MV-4-11 (cell line): Measurements from ENCODE around the gene MOCOS.

ENCODE experiments used
- DNase-seq: peaks from one replicate; lab custom pipeline; 2025; lab: John Stamatoyannopoulos, UW

The MOCOS gene

DNA sequence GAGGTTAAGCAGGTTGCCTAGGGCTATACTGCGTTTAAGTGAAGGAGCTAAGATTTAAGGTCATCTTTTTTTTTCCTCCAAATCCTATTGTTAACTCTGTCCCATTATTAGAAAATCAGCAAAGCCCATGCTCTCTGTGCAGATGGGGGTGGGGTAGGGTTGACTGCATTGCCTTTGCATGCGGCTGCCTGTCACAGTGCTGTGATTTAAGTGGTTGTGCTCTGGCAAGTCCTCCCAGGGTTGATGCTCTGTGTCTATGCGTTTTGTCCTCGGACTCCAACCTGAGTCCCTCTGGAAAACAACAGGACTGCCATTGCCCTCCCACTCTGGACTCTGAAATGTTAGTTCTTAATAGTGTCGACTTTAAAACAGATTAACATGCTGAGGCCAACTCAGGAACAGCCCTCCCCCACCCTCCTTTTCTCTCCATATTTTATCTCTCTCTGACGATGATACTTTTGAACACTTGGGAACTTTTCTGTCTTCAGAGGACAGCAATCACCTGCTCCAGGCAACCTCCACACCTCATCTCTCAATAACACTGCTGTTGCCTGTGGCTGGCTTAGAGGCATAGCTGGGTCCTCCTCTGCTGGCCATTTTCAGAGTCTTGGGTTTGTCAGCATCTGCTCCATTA lies 116.0 kb downstream of the MOCOS start:
- DNase-seq, result no peak

DNA sequence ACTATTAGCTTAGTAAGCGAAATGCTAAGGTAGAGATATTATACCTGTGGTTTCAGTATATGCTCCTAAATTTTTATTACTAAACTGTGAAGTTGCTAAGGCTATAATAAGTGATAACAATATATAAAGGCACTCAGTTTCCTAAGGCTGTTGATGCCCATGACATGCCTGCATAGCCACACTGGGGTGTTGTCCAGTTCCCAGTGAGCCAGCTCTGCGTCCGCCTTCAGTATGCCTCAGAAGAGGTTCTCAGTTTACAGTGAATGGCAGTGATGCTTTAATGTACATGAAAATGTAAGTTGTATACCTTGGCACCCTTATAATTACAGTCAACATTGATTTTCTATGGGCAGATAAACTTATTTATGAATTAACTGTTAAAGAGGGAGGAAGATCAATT lies 117.4 kb downstream of the MOCOS start:
- DNase-seq, result no peak

DNA sequence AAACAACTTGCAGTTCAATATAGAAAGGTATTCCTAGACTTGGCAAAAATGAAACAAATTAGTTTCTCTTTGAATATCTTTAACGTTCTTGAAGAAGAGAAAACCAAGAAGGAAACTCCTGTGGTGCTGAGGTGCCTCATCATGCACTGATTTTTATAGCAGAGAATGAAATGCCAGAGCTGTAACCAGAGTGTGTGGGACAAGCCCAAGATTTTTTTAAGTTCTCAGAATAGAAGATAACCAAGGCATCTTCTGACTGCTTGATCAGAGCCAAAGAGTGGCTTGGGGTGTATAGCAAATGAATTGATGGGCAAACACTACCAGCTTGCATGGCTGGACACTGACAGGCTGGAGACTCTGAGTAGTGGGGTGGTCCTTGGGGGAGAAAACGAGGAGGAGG lies 118.1 kb downstream of the MOCOS start:
- no peak for DNase-seq

DNA sequence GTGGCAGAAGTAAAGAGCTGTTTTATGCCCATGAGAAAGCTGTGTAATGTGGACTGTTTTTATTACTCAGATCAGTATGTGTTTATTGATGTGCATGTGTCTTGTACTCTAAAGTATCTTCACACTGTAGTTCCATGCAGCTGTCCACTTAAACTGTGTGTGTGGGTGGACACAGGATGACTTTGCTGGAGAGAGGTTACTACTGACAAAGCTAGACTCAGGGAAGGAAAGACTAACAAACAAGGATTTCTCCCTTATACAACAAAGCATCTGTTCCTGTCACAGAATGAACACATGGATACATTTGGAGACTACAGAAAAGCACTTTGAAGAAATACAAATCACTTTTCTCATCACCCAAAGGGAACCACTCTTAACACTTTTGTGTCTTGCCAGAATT lies 120.2 kb downstream of the MOCOS start:
- DNase-seq, result no peak

DNA sequence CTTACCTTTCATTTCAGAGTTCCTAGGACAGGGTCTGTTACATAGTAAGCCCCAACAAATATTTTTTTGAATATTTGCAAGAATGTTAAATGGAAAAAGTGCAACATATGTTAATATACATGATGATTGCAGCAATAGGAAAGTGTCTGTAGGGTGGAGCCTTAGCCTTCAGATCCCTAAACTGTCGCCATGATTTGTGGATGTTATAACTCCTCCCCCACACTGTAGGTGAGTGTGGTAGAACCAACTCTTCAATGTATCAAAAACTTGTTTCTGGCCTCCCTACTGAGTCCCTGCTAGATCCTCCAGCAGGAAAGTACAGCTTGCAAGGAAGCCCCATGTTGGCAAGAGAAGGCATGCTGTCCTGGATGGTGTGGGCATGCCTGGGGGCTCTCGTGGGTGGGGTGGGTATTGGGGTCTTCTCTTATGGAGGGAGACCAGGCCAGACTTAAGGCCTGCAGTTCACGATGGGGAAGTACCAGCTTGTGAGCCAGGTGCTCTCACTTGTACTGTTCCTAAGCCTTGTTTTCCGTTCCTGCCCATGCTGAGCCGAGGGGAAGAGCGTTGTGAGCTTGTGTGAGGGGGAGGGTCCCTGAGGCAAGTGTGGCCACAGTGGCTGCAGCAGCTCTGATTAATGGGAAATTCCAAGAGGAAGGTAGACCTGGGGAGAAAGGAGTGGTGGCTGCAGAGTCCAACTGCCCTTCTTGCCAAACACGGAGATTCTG lies 121.6 kb downstream of the MOCOS start:
- DNase-seq, result no peak

DNA sequence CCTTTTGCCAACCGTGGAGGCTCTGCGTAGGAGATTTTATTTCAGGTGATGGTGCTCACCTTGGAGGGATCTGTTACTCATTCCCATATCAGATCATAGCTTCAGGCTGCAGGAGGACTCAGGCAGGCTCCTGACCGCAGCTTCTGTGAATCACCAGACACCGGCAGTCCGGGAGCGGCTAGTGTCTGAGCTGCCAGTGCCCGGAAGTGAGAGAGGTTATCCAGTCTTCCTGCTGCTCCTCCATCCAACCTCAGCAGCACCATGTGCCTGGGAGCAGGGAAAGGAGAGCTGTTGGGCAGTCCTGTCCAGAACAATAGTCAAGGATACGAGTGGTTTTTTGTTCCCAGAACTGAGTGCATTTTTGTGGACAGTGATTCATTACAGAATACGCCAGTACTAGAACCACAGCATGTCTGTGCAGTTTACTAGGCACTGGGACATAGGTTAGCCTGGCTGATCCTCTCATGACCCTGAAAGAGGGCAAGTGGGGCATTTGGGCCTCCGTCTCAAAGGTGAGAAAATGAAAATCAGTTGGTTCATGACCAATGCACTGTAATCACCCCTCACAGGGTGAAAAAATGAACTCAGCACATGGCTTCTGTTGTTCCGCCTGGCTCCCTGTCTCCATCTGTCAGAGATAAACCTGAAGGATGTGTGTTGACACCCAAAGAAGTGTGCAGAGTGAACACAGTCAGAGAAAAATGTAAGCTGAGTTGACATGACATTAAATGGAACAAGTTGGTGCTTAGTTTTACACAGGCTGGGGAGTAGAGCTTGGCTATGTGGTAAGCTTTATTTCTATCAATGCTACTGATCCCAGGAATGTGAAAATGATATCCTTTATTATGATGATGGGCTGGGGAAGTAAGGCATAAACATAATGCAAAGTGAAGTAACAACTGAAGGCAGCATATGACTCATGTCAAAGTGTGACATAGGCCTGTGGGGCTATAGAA lies 122.4 kb downstream of the MOCOS start:
- no peak for DNase-seq

DNA sequence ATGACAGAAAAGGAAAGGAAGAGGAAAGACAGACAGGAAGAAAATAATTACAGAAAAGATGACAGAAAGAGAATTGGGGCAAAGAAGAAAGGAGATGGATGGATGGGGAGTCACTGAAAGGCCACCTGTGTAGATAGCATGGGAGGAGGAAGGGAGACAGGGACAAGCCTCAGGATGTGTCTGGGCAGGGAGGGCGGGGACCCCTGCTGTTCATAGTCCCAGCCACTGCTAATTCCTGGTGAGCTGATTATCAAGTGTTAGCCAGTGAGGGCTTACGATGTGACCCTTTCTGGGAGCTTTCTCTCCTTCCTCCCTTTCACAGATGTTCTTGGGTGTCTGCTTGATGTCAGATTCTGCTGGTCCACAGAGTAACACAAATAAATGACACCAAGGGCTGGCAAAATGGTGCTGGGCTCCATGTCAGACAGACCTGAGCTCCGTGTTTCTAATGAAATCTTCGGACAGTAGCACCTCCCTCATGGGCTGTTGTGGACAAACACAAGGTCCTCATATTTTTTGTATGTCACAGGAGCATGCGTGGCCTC lies 123.8 kb downstream of the MOCOS start:
- no peak for DNase-seq

DNA sequence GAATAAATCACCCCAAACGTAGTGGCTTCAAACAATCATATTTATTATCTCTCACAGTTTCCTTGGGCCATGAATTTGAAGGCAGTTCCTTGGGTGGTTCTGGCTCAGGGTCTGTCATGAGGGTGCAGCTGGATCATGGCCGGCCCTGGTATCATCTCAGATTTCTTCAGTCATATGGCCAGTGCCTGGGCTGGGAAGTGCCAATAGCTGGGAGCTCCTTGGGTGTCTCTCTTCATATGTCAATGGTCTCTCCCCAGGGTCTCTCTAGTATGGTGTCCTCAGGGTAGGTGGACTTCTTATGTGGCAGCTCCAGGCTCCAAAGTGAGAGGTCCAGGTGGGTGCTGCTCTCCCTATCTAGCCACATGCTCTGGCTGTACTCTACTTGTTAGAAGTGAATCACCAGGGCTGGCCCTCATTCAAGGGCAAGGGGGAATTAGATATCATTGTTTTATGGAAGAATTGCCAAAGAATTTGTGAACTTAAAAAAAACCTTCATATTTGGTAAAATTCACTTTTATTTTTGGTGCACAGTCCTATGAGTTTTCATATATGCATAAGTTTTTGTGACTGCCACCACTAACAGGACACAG lies 125.6 kb downstream of the MOCOS start:
- DNase-seq, result no peak

DNA sequence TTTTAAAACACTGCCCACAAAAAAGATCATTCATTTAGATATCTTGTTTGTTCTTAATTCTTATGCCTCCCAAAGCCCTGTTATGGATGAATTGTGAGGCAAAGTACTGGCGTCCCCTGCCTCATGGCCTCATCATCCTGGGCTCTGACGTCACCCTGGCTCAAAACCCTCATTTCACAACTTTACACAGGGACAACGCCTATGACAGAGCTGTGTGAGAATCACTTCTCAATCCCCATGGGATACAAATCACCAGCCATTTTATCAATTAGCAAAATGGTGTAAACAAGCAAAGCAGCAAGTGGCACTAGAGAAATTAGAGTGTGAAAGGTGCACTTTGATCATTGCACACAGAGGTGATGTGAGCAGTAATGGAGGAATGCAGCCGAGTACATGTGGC lies 126.8 kb downstream of the MOCOS start:
- no peak for DNase-seq

DNA sequence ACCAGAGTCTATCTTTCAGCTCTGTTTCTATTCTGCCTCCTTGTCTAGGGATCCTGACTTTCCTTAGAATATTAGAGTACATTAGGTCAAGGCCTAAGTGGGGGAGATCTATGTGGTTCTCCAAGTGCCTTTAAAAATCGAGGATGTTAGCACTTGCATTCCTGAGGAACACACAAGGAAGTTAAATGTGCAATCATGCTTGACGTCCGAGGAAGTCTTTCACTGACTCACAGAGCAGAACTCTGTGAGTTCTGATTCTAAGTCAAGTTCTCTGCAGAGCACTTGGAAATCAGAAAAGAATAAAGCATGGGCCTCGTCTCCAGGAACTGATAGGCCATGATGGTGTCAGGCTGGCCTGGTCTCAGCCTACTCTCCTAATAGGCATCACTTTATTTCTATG lies 127.5 kb downstream of the MOCOS start:
- DNase-seq, result no peak

DNA sequence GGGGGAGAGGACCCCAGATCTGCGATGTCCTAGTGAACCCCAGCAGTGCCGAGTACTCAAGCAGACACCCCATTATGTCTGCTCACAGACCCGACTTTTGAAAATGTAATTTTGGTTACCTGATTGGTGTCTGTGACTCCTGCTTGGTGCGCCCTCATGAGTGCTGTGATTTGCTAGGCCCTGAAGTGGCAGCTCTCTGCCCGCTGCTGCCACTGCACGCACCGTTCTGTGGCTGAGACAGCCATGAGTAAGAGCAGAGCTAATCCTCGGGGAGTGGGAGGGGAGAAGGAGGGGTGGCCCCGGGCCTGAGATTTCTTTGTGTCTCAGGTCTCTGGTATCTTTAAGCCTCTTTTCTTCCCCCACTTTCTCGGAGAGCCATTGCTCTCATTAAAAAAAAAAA lies 128.4 kb downstream of the MOCOS start:
- DNase-seq, result no peak

DNA sequence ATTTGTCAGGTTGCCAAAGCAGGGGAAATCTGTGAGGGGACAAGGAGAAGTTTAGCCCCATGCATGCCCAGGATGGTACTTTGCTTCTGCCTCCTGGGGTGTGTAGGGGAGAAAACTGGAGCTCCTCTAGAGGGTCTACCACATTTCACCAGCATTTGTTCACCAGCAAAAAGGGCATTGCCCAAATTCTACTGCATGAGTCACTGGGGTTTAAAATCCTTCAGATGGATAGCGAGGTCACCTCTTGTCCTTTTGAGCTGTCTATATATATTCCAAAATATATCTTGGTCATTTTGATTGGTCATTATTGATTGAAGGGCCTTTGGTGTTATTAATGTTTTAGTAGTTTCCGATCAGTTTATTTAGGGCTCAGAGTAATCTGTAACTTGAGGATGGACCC lies 128.9 kb downstream of the MOCOS start:
- no peak for DNase-seq
